CD4-positive, alpha-beta T cell treated with Interleukin-4 for 4 hours (primary cell): ENCODE results near the gene CLDN12.

Experiments used
- DNase-seq: peaks from one replicate; pipeline ENCODE4 v3.0.0-alpha.2; 2020

CLDN12 gene

DNA sequence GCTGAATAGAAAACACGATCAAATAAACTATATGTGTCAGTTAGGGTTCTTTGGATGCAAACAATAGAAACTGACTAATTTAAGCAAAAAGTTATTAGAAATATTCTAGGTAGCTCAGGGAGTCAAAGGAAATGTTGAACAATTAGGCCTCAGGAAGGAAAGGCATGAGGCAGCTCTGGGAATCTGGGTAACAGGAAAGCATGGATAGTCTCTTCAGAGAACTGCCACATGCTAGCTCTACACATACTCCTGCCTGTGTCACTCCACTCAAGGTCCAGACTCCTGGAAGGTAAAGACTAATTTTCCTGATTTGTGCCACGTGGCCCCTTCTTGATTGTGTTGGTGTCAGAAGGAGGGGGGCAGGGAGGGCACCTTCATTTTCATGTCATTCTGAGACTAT is 42.4 kb downstream of the CLDN12 start:
- no peak for DNase-seq

DNA sequence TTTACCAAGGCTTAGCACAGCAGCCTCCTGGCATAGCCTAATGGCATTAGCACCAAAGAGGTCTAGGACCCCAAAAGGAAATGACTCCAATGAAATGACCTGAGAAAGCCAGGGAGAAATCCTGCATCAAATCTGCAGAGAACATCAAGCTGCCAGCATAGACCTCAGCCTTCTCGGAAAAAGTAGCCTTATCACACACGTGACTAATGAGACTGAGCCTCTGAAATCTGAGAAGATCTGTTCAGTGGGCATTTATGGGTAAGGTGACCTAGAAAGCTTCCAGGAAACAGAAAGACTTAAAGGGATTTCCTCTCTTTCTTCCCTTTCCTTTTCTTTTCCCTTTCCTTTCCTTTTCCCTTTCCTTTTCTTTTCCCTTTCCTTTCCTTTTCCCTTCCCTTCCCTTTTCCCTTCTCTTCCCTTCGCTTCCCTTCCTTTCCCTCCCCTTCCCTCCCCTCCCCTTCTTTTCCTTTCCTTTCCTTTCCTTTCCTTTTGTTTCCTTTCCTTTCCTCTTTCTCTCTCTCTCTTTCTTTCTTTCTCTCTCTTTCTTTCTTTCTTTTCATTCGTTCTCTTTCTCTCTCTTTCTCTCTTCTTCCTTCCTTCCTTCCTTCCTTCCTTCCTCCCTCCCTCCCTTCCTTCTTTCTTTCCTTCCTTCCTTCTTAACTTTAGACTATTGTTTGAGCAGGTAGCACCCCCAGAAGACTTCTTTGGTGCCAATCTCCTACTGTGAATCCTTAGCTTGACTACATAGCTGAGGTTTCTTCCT is 43.1 kb downstream of the CLDN12 start:
- no peak for DNase-seq

DNA sequence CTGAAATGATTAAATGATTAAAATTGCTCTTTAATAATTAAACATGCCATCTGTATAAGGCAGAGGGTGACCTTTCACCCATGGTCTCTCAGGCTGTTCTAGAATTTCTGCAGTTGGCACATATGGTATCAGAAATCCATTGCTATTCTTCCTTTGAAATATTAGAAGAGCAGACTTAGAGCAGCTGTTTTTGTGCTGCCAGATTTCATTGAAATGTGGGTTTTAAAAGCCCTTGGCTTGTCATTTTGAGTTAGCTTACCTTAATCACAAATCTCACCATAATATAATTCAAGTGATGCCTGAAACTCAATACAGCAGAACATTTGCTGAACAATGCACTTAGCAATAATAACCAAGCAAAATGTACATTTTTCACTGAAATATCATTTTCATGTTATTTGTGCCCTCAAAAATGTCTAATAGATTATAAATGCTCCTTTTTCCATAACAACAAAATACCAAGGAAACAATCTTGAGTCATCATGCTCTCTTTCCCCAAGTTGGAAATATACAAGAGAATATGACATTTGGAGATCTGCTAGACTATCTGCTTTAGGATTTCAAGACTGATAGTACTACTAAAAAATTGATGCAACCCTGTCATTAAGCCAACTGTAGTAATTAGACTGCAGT is 50.1 kb downstream of the CLDN12 start:
- no peak for DNase-seq

DNA sequence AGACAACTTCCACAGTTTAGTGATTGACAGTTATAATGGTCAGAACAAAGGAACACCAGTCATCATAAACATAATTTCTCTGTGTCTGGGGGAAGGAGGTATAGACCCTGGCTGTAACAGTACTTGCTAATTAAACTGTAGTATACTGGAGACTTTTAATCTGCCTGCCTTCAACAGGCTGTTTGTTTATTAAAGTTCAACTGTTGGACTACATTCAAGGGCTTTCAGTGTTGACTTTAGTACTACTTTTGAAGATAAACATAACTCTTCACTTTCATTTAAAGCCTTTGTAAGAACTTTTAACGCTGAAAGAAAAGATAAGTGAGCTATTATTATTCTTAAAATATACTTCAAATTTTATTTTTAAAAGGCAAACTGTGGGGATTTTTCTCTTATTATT is 50.7 kb downstream of the CLDN12 start:
- no peak for DNase-seq

DNA sequence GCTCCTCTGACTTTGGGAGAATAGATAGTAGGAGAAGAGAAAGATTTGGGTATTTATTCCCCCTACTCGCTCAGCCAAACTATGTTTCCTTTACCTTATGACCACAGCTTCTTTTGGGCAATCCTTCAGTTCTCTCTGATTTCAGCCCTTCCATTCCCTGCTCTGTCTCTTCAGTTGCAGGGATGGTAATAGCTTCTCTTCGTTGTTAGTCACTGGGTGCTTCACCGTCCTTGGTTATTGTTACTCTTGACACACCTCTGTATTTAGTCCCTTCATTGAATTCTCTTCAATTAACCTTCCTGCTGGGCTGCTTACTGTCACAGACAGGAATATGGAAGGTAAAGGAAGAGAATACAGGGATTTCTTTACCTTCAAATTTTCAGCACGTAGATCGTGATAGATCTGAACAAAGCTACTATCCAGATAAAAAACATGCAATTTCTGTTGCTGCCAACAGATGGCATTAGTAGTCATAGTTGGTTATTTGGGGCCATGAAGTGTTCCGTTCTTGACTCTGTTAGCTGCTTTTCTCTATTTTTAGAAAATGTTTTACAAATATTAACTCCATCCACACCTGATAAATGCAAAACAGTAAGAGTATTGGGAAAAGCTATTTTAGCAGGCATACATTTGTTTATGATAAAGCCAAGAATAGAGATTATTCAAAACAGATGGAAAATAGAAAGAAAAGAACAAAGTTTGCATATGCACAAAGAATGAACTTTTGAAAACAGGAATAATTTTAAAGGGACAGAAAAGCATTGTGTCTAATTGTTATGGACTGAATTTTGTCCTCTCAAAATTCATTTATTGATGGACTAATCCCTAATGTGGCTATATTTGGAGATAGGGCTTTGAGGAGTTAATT is 52.1 kb downstream of the CLDN12 start:
- DNase-seq: peak; percentile 60

DNA sequence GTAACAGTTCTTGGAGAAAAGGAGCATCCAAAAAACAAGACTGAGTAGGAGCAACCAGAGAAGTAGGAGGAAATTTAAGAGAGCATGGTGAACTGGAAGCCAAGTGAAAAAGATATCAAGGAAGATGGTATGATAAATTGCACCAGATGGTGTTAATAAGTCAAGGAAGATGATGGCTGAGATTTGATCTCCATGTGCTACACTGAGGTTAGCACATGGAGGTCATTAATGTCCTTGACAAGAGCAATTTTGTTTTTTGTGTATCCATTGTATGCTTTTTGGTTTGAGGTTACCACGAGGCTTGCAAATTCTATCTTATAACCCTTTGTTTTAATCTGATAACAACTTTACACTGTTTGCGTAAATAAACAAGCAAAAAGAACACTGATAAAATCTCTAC is 54.8 kb downstream of the CLDN12 start:
- no peak for DNase-seq

DNA sequence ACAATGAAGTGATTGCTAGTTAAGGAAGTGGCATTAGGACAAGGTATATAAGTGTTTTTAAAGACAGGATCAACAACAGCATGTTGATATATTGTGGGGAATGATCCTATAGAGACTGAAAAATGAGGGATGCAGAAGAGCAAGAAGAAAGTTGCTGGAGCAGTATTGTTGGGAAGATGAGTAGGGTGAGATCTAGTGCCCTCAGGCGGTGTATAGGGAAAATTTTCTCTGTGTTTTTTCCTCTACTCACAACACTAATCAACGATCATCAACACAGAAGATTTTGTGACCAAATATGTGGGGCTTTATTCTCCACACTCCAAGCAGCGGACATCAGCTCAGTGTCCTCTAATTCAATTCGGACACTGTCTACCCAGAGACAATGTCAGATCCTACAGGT is 56.6 kb downstream of the CLDN12 start:
- no peak for DNase-seq

DNA sequence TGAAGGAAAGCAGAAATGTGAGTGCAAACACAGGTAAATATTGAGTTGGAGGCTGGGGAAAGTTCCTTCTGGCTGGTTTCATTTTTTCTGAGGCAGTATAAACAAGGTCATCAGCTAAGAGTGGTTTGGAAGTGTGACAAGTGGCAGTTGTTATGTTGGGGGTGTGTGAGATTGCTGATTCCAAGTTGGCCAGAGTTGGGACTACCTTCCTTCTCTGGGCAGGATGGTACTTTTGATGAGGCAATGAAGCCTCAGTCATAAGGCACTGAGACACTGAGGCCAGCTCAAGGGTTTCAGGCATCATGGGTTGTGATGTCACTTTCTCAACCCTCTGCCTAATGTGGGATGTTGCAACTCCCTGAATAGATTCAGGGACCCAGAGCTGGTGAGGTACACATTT is 58.0 kb downstream of the CLDN12 start:
- no peak for DNase-seq

DNA sequence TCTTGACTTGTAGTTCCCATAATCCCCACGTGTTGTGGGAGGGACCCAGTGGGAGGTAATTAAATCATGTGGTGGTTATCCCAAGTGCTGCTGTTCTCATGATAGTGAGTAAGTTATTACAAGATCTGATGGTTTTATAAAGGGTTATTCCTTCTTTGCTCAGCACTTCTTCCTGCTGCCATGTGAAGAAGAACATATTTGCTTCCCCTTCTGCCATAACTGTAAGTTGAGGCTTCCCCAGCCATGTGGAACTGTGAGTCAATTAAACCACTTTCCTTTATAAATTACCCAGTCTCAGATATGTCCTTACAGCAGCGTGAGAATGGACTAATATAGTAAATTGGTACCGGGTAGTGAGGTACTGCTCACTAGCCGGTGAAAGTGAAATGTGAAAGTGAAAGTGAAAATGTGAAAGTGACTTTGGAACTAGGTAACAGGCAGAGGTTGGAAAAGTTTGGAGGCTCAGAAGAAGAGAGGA is 59.9 kb downstream of the CLDN12 start:
- peak; percentile 31 for DNase-seq
